ENCODE data around the gene ERG28.

- no peak for TF ChIP-seq ZNF274 (IDR thresholded peaks at IDR 0.05; ENCODE audit: low read depth, low read length)
- TF ChIP-seq YY1 (IDR thresholded peaks at IDR 0.05; ENCODE audit: insufficient read depth, insufficient read length): no peak
Measured at GRCh38 chr14:75650253-75651058, 10.2 kb downstream of the ERG28 start.
